22Rv1 (cell line): ENCODE results near the gene SFRP2.

Experiments used
- CTCF ChIP-seq: fragments of 450-650 bp; IDR thresholded peaks from 2 replicates; pipeline ENCODE4 v1.5.1; 2017; ENCODE audit warnings: mild to moderate bottlenecking
- ZFX ChIP-seq: fragments of 450-650 bp; IDR thresholded peaks from 2 replicates; pipeline ENCODE4 v1.6.1; 2017; ENCODE audit warnings: antibody characterized with exemption, borderline replicate concordance

- TF ChIP-seq CTCF (no peak), ZFX (no peak)
Measured at GRCh38 chr4:153777421-153777820, 11.5 kb downstream of the SFRP2 start.
